ENCODE results near the gene EXOG.

Gene EXOG

DNA sequence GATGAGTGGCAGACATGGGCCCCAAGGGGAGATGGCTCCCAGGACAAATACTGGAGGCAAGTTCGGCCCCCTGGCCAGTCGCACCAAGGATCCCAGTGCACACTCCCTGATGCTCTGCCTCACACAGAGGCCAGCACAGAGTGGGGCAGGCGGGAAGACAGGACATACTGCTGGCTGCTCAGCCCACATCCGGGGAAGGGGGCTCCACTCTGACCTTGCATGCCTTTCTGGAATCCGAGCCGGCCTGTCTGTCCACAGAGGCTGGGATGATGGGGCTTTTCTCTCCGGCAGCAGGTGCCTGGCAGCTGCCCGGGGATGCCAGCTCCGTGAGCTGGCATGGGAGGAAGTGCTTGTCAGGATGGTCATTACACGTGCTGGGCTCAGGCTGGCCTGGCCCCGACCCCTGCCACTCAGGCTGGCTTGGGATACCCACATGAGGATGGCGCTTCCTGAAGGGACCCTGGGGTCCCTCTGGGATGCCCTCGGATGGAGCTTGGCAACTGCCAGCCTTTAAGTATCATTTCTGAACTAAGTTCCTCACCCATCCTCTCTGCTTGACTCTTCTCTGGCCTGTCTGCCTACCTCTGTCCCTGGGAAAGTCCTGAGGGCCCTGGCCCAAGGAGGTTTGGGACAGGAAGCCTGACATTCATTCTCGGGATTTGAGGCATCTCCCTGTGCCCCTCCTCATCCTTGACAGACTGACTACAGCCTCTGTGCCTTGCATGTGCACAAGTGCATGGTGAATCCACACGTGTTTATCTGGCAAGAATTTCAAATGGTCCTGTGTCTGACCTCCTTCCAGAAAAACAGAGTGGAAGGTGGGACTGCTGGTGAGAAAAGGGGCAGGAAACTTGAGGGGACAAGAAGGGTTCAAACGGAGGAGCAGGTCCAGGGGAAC is 46.5 kb downstream of the EXOG start:
- in situ Hi-C loops (cut with HindIII; ENCODE audit: low sequenced_read_pairs) = no loop called here

DNA sequence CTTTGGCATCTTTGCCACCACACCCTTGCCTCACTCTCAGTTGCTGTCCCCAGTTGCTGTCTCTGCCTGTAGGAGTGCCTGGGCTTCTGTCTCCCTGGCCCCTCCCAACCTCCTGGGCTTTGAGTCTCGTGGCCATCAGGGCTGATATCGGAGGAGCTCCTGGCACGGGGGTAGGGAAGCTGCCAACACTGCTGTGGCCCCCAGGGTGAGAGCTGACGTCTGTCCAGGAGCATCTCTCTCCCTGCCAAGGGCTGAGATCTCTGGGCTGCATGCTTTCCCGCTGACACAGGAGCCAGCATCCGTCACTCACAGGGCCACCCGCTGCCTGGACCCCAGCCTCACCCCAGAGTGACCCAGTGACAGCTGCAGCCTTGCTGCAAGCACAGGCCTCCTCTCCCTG is 47.4 kb downstream of the EXOG start:
- in situ Hi-C loops (cut with HindIII; ENCODE audit: low sequenced_read_pairs) = no loop called here

DNA sequence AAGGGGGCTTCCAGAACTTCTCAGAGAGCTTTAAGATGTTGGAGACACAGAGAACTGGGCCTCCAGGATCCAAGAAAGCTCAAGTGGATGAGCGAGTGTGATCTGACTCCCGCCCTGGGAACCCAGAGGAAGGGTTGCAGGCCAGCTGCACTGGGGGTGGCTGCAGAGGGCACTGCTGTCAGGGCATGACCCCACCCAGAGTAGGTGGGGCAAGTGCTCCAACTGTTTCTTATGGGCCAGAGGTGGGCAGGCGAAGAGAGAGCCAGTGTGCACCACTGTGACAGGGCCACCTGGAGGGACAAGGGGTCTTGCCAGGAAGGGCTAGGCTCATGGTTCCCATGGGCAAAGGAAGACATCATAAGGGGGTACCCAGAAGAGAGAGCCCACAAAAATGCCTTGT is 48.8 kb downstream of the EXOG start:
- in situ Hi-C loops (cut with HindIII; ENCODE audit: low sequenced_read_pairs) = no loop called here

DNA sequence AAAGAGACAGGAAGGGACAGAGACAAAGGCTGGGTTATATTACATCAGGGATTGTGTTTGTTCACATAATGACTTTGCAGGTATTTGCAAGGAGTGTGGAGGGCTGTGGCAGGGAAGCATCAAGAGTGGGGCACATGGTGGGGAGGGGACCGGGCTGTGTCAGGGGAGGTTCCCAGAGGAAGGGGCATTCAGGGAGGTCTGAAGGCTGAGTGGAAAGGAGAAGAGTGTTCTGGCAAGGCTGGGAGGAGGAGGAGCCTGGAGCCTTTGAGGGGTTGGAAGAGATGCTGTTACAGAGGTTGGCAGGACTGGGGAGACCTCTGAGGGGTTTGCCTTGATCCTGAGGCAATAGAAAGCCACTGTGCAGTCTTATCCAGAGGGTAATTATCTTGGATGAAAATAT is 49.4 kb downstream of the EXOG start:
- in situ Hi-C loops (cut with HindIII; ENCODE audit: low sequenced_read_pairs) = no loop called here

DNA sequence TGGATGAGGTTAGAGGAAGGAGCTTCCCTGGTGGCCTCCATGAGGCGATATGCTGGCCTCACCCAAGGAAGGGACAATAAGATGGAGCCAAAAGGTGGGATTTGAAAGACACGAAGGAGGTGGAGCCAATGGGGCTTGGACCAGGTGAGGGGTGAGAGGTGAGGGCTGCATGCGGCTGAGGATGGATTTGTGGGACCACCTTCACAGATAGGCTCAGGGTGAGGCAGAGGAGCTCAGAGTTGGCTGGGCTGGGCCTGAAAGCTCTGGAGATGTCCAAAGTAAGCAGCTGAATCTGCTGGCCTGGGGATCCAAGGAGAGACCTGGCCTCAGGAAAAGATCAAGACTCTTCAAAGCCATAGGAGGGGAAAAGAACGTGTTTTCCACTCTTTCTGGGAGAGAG is 49.8 kb downstream of the EXOG start:
- in situ Hi-C loops (cut with HindIII; ENCODE audit: low sequenced_read_pairs) = no loop called here

DNA sequence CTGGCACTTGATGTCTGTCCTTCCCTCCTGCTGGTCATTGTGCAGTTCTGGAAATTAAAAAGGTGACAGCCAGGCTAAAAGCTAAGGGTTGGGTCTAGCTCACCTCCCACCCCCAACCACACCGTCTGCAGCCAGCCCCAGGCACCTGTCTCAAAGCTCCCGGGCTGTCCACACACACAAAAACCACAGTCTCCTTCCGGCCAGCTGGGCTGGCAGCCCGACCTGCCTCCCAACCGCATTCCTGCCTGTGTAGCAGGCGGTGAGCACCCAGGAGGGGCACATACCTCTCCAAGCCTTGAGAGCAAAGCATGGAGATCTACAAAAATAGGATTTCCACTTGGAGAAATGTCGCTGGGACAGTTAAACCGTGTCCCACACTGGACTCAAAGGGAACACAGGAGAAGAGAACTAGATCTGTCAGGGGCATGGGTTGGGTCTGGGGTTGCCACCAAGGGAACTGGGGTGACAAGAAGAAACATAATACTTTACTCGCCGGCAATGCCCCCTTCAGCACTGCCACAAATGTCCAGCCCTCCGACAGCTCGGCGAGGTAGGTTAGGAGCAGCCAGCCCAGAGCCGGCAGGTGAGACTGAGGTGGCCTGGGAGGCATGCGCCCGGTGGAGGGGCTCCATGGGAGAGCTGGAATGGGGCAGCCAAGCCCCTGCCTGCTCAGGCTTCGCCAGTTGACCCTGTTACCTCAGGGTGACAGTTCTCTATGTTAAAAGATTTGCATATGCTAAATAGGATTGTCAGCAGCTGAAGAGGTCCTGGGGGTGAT is 52.2 kb downstream of the EXOG start:
- in situ Hi-C loops (cut with HindIII; ENCODE audit: low sequenced_read_pairs) = no loop called here

DNA sequence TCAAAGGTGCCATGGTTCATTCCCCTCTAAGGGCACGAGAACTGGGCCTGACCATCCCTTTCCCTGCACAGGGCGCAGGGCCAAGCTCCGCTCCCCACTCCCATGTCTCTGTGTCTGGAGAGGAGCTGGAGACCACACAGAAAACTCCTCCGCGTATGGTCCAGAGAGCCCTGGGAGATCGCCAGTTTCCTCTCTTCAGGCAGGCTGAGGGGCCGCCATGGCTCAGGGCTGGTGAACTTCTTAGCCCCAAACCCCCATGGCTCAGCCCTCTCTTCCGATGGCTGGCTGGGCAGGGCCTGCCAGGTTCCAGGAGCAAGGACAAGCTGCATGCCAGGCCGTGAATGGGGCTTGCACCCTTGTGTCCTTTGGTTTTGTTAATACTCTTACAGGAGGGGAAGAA is 52.9 kb downstream of the EXOG start:
- in situ Hi-C loops (cut with HindIII; ENCODE audit: low sequenced_read_pairs) = no loop called here

DNA sequence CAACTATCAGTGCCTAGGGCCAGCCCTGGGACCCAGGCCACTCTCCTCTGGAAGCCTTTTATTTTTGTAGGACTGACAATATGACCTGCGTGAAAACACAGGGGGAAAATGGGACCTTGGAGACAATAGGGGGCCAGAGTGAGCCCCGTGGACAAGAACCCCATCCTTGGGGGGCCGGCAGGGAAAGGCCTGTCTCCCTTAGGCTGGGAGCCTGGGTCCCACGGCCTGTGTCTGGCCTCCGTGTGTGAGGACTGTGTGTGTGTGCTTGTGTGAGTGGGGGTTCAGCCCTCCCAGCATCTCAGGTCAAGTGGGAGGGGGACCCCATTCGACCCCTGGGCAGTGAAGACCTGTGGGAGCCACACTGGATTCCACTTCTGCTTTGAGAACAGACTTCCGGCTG is 53.3 kb downstream of the EXOG start:
- in situ Hi-C loops (cut with HindIII; ENCODE audit: low sequenced_read_pairs) = no loop called here

DNA sequence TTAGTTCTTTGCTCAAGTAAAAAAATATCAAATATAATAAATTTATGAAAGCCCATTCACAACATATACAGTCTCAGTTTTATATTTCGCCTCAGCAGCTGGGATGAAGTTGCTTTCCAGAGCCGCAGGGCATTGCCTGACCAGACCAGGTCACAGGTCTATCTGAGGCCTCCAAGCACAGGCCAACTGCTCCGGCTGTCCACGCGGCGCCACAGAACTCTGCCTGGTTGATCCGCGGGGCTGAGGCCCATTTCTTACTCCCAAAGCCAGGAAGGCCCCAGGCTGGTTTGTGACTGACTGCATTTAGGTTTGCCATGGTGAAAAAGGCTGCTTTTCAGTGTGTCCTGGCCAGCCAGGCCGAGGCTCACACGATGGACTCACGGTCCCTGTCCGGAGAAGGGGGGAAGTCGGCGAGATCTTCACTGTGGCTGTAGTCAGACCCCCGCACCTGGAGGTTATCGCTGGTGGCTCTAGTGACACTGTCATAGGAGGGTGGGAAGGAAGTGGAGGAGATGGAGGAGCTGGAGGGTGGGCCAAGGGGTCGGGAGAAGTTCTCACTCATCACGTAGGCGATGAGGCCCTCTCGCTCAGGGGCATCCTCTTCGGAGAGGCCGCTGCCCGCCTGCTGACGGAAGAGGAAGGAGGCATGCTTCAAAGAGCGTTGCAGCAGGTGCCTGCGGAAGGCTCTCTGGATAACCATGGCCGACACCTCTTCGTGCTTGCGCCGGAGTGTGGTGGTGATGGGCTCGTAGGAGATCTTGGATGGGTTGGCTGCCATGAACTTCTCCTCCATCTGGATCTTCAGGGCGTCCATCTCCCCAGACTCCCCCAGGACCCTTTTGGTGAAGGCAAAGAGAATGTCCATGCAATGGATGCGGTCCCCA is 54.1 kb downstream of the EXOG start:
- in situ Hi-C loops (cut with HindIII; ENCODE audit: low sequenced_read_pairs) = no loop called here

DNA sequence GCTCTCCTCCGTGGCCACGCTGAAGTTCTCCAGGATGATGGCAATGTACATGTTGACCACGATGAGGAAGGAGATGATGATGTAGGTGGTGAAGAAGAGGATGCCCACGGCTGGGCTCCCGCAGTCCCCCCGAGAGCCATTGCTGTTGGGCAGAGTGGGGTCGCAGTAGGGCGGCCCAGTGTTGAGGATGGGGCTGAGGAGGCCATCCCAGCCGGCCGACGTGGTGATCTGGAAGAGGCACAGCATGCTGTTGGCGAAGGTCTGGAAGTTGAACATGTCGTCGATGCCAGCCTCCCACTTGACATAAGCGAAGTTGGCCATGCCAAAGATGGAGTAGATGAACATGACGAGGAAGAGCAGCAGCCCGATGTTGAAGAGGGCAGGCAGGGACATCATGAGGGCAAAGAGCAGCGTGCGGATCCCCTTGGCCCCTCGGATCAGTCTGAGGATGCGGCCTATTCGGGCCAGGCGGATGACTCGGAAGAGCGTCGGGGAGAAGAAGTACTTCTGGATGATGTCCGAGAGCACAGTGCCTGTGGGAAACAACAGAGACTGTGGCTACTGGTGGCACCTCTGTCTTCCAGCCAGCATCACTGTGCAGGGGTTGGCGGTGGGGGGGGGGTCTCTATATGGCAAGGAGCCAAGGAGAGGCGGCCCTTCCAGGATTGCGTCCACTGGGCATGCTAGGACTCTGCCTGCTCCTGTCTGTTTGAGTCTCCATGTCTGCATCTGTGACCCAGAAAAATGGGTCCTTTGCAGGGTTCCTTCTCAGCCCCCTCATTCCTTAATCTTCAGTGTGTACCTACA is 55.1 kb downstream of the EXOG start:
- in situ Hi-C loops (cut with HindIII; ENCODE audit: low sequenced_read_pairs) = no loop called here

DNA sequence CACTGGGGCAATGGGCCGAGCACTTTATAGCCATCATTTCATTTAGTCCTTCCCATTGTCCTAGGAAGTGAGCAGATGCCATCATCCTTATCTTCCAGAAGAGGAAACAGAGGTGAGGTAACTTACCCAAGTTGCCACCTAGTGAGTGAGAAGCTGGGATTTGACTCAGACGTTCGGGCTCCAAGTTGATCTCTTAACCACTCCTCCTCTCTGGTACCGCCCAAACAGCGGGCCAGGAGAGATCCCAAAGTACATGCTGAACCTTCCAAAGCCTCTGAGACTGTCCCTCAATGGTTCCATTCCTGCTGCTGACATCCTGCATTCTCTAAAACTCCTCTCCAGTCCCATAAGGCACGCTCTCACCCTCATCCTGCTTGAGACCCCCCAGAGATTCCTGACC is 56.2 kb downstream of the EXOG start:
- in situ Hi-C loops (cut with HindIII; ENCODE audit: low sequenced_read_pairs) = no loop called here

DNA sequence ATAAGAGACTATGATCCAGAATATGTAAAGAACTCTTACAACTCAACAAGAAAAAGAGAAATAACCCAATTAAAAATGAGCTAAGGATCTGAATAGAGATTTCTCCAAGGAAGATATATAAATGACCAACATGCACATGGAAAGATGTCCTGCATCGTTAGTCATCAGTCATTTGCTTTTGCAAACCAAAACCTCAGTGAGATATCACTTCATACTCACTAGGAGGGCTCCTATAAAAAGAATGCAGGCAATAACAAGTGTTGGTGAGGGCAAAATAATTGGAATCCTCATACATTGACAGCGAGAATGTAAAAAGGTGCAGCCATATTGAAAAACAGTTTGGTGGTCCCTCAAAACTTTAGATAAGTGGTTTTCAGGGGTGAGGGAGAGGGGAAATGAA is 56.9 kb downstream of the EXOG start:
- in situ Hi-C loops (cut with HindIII; ENCODE audit: low sequenced_read_pairs) = no loop called here

DNA sequence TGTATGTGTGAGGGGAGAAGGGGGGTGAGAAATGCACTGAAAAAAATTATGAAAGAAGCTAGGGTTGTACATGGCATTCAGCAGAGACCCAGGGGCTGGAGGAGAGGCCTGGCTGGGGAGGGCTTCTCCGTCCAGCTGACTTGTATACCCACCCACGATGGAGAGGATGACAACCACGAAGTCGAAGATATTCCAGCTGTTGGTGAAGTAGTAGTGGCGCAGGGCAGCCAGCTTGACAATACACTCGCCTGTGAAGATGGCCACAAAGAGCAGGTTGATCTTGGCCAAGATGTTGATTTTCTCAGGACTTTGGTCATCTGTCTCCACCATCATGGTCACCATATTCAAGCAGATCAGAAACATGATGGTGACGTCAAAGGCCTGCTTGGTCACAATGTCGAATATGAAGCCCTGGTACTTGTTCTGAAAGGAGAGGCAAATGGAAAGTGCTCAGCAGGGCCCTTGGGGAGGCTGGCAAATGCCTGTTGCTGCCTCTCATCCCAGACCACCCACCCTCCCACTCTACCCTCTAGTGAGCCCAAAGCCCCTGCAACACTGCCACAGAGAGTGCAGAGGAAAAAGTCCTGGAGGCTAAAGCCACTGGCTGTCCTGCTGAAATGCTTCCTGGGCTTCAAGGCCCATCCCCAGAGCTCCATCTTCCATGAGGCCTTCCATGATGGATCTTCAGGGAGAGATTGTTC is 58.1 kb downstream of the EXOG start:
- in situ Hi-C loops (cut with HindIII; ENCODE audit: low sequenced_read_pairs) = no loop called here

DNA sequence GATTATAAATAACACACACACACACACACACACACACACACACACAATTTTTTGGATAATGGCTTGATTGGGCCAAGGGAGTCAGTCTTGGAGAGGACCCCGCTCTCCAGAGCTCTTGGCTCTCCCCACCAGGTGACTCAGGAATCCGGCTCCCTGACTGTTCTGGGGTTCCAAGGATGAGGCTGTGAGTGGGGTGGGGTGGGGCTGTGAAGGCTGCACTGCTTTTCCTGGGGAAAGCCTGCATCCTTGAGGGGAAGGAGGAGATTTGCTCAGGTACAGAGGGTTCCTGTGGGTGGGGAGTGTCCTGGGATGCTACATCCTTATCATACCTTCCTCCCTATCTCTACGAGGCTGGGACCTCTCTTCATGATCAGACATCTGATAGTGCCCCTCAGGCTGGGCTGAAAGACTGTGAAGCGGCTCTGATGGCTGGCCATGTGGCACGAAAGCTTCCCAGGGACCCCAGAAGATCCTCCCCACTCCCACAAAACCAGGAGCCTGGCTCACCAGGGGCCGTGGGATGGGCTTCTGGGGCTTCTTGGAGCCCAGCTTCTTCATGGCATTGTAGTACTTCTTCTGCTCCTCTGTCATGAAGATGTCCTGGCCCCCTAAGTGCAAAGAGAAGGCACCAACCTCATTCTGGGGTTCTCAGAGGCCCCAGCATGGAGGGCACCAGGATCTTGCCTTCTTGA is 59.2 kb downstream of the EXOG start:
- in situ Hi-C loops (cut with HindIII; ENCODE audit: low sequenced_read_pairs) = loop anchor here (5.0 kb wide), 1 partner anchor 53 kb away; no protein-coding TSS in a partner anchor

DNA sequence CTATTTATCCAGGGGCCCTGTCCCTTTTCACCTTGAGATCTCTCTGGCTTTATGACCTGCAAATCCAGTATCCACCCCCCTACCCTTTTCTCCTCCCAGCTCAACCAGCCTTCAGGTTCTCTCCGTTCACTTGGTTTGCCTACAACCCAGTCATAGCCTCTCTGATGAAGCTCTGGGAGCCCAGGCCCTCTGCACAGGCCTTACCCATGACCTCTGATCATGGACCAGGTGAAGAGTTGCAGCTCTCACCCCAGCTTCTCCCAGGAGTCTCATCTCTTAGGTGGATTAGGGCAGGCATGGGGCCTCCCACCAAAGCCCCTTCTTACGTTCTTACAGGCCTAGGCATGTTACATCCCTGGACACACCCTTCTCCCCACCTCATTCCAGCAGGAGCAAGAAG is 59.8 kb downstream of the EXOG start:
- in situ Hi-C loops (cut with HindIII; ENCODE audit: low sequenced_read_pairs) = loop anchor here (5.0 kb wide), 1 partner anchor 54 kb away; no protein-coding TSS in a partner anchor

DNA sequence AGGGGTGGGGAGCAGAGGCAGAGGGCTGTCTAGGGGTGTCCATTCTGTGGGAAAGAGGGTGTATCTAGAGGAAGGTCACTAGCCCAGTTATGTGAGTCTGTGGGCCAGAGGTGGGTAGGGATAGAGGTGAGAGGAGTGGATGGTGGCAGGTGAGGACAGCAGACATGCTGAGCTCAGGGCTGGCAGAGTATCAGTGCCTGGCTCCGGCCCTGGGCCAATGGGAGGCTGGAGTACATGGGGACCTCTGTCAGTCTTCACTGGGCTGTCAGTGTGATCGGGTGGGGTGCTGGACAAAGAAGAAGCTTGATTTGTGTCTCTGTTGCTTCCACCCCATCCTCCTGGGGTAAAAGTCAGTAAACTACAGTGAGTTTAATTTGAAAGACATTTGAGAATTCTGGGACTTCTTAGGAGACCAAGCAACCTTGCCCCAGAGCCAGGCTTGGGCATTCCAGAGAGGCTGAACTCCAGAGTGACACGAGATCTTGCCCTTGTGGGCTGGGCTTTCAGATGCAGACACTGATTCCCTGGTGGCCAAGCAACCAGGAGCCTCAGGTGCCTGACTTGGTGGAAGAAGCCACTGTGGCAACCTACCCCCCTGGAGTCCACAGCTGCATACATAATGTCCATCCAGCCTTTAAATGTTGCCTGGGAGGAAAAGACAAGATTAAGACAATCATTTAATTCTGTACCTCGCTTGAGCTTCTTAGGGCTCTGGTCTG is 60.7 kb downstream of the EXOG start:
- in situ Hi-C loops (cut with HindIII; ENCODE audit: low sequenced_read_pairs) = loop anchor here (5.0 kb wide), 1 partner anchor 54 kb away; no protein-coding TSS in a partner anchor

DNA sequence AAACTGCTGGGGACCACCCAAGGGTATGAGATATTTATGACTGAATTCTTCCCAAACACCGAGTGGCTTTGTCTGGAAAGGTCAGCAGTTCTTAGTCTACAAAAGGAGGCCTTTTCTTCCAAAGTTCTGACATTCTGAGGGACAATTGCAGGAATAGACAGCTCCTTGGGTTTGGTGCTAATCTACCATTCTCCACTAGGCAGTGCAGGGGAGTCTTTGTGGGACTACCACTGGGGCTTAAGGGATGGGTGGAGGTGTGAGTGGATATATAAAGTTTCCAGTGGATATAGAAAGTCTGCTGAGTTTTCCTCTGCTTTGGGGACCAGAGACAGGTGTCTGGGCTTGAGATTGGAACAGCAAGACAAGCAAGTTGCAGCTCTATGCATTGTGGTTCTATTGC is 62.7 kb downstream of the EXOG start:
- in situ Hi-C loops (cut with HindIII; ENCODE audit: low sequenced_read_pairs) = loop anchor here (5.0 kb wide), 1 partner anchor 57 kb away; no protein-coding TSS in a partner anchor

DNA sequence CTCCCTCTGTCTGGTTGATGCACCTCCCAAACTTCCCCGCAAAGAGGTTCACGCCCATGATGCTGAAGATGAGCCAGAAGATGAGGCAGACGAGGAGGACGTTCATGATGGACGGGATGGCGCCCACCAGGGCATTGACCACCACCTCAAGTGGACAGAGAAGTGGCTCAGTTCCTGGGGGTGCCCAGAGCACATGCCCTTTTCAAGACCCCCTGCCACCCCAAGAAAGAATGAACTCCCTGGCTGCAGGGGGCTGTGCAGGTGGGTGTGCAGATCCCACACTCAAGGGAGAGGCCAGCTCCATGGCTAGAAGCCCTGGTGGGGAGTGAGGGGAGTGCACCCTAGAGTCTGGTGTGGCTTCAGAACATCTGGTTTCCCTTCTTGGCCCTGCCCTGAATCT is 64.1 kb downstream of the EXOG start:
- in situ Hi-C loops (cut with HindIII; ENCODE audit: low sequenced_read_pairs) = no loop called here

All from endothelial cell of hepatic sinusoid (primary cell).